HL-60 (cell line): Measurements from ENCODE around the gene FXYD2.

Experiments used
- DNase-seq, 2 experiments: peaks; one replicate each; pipeline ENCODE4 v3.0.0-alpha.2; 2010 to 2020; ENCODE audit warnings: low read depth in 1 of 2, low spot score in 1 of 2
- H3K27ac ChIP-seq: fragments of 250-450 bp; sonication (Bioruptor Pico); replicated peaks from 2 replicates; pipeline ENCODE4 v1.5.1; 2020; ENCODE audit warnings: mild to moderate bottlenecking, moderate library complexity
- H3K27me3 ChIP-seq: fragments of 250-450 bp; sonication (Bioruptor Pico); 2 replicates; pipeline ENCODE4 v1.5.1; 2021; ENCODE audit warnings: mild to moderate bottlenecking, moderate library complexity; ENCODE audit not compliant: insufficient read depth, poor library complexity, severe bottlenecking
- H3K4me3 ChIP-seq: replicated peaks from 2 replicates; pipeline ENCODE4 v1.5.1; 2011; ENCODE audit warnings: mild to moderate bottlenecking, control low read depth, low read length; ENCODE audit not compliant: insufficient read depth
- CTCF ChIP-seq: IDR thresholded peaks from one replicate; pipeline ENCODE4 v1.5.1; 2011; ENCODE audit warnings: low read length, control low read depth, inconsistent platforms; ENCODE audit not compliant: insufficient read depth
- GABPA ChIP-seq: IDR thresholded peaks from 2 replicates; pipeline ENCODE4 v1.6.1; 2012; ENCODE audit warnings: low read depth
- POLR2AphosphoS5 ChIP-seq: IDR thresholded peaks from 2 replicates; pipeline ENCODE4 v1.6.1; 2012; ENCODE audit warnings: low read depth
- SPI1 ChIP-seq: IDR thresholded peaks from 2 replicates; pipeline ENCODE4 v1.6.1; 2012; ENCODE audit warnings: low read depth, mild to moderate bottlenecking, borderline replicate concordance
- TF ChIP-seq, protein P1 (sequence below): IDR thresholded peaks from 2 replicates; pipeline ENCODE4 v1.6.1; 2012; ENCODE audit warnings: low read depth; ENCODE audit not compliant: insufficient replicate concordance

Gene FXYD2

GRCh38 chr11:117820516-117820915, 4.0 kb downstream of the FXYD2 start:
- DNase-seq, result no peak
- H3K4me3 ChIP-seq, result no peak overlapping the region
- H3K27me3 ChIP-seq, result no peaks in the 10 kb centered on the region
- TF ChIP-seq SPI1, result no peak
- no peak for TF ChIP-seq GABPA
- TF ChIP-seq CTCF, result no peak
- no peak for TF ChIP-seq POLR2AphosphoS5
- TF ChIP-seq, protein P1, sequence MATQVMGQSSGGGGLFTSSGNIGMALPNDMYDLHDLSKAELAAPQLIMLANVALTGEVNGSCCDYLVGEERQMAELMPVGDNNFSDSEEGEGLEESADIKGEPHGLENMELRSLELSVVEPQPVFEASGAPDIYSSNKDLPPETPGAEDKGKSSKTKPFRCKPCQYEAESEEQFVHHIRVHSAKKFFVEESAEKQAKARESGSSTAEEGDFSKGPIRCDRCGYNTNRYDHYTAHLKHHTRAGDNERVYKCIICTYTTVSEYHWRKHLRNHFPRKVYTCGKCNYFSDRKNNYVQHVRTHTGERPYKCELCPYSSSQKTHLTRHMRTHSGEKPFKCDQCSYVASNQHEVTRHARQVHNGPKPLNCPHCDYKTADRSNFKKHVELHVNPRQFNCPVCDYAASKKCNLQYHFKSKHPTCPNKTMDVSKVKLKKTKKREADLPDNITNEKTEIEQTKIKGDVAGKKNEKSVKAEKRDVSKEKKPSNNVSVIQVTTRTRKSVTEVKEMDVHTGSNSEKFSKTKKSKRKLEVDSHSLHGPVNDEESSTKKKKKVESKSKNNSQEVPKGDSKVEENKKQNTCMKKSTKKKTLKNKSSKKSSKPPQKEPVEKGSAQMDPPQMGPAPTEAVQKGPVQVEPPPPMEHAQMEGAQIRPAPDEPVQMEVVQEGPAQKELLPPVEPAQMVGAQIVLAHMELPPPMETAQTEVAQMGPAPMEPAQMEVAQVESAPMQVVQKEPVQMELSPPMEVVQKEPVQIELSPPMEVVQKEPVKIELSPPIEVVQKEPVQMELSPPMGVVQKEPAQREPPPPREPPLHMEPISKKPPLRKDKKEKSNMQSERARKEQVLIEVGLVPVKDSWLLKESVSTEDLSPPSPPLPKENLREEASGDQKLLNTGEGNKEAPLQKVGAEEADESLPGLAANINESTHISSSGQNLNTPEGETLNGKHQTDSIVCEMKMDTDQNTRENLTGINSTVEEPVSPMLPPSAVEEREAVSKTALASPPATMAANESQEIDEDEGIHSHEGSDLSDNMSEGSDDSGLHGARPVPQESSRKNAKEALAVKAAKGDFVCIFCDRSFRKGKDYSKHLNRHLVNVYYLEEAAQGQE, result no peak
- H3K27ac ChIP-seq, result no peak overlapping the region

DNA sequence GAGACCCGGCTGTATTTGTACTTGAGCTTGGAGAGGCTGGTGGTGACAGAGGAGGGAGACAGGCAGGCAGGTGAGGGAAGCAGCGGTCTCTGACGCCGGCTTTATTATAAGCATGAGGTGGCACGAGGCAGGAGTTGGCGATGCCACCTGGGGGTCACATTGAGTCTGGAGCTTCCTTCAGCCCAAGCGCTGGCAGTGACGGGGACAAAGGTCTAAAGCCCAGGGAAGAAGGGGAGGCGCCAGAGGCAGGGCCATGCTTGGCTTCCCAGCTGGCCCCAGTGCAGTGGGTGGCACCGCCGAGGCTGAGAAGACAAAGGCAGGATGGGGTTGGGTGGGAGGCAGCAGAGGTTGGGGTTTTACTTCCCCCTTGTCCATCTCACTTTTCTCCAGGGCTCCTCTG, 4.5 kb downstream of the FXYD2 start:
- no peak overlapping the region for H3K4me3 ChIP-seq
- no peaks in the 10 kb centered on the region for H3K27me3 ChIP-seq
- TF ChIP-seq POLR2AphosphoS5 (no peak), SPI1 (no peak), CTCF (no peak), GABPA (no peak)
- TF ChIP-seq, protein P1, result no peak
- no peak overlapping the region for H3K27ac ChIP-seq
- no peak for DNase-seq

DNA sequence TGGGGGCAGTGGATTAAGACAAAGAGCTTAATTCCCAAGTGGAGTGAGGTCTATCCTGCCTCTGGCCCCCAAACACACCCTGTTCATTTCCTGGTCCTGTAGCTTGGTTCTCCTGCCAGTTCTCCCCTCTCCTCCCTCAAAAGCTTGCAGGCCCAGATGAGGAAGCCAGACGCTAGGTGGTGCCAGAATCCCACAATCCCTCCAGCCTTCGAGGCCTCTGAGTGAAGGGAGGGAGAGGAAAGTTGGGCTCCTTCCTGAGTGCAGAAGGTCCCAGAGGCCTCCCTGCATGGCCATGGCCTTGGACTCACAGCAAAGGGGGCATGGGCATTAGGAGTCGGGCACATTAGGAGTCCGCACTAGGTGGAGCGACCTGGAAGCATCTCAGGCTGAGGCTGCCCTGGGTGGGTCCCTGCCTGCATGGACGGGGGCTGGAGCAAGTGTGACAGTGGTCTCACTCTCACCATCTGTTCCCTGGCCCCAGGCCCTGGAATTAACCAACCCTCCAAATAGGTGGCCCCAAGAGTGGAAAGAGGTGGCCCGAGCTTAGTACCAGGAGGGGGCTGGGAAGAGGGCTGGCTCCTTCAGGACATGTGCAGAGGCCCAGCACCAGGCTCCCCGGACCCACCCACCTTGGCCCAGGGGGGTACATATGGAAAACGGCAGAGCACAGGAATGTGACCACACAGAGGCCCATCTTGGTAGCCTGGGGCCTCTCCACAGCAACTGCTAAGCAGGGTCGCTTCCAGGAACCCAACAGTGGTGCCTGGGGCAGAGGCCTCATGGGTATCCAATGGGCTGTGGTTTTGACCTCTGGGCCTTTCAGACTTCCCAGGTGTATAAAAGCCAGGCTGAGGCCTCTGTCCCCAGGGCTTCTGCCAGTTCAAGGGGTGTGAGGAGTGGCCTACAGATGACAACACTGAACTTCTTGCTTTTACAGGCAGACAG, 5.2 kb downstream of the FXYD2 start:
- peak in 1 of 2 experiments; percentile 72 for DNase-seq
- TF ChIP-seq POLR2AphosphoS5 (no peak), CTCF (peak; percentile 68)
- Histone ChIP-seq H3K4me3 (no peak overlapping the region), H3K27ac (no peak overlapping the region), H3K27me3 (no peaks in the 10 kb centered on the region)
